ENCODE results near the gene ELN.
"Not testable (repeated sequence)": the region's sequence is repeated elsewhere in the genome, so short reads cannot be mapped to it uniquely, and the experiment has no call there.

The ELN gene

DNA sequence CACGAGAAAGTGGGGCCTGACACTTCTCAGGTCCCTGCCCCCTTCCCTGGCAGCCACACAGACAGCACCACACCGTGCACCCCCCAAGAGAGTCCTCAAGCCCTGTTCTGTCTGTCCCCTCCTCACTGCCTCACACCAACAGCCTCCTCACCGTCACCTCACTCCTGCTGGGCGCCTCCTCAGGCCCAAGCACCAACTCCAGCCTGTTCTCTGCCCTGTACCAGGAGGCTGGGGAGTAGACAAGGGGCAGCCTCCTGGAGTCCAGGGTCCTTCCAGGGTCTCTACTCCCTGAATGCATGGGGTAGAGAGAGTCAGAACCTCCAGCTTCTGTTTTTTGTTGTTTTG, 26.9 kb upstream of the ELN start:
- DNase-seq, result no peak

DNA sequence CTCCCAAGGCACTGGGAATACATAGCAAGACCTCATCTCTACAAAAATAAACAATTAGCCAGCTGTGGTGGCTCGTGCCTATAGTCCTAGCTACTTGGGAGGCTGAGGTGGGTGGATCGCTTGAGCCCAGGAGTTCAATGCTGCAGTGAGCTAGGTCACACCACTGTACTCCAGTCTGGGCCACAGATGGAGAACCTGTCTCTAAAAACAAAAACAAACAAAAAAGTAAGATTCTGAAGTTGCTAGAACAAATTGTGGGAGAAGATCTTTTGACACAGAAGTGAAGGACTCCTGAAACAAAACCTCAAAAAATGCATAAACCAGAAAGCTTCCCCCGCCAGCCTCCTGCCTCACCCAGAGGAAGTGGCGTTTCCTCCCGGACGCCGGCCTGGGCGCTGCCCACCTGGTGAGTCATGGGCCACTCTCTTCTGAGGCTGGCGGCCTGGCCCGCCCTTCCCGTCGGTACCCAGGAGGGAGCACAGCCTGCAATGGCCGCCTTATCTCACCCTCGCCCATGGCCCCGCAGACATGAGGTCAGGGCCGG, 25.4 kb upstream of the ELN start:
- peak; percentile 63 to 74 for DNase-seq

DNA sequence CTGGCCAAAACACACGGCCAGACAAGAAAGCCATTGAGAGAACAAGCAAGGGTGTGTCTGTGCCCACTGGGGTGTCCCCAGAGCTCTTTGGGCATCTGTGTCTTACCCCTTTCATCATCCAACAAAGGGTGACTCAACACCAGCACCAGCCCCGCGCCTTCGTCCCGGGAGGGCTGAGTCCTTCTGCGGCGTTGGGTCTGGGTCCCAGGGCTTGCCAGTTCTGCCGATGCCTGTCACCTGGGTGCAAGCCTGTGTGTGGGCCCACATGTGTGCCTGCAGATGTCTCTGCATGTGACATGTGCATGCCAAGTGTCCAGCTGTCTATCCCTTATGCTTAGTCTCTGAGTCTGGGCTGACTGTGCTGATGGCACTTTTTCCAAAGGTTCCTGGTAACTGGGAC, 24.4 kb upstream of the ELN start:
- no peak for DNase-seq

DNA sequence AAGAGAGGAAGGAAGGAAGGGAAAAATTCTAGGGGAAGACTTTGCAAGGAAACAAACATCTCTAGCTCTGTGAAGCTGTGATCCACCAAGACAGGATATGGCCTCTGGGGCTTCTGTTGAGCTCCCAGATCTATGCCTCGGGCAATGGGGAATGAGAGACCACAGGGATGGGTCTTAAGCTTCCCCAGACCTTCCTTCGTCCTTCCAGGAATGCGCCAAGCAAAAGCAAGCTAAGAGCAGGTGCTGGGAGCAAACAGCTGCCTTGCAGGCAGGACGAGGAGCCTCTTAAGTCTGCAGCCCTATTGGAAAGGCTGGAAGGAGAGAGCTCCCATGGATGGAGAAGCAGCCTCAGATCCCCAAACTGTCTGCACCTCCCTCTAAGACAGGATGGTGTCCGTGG, 21.9 kb upstream of the ELN start:
- DNase-seq, result no peak

DNA sequence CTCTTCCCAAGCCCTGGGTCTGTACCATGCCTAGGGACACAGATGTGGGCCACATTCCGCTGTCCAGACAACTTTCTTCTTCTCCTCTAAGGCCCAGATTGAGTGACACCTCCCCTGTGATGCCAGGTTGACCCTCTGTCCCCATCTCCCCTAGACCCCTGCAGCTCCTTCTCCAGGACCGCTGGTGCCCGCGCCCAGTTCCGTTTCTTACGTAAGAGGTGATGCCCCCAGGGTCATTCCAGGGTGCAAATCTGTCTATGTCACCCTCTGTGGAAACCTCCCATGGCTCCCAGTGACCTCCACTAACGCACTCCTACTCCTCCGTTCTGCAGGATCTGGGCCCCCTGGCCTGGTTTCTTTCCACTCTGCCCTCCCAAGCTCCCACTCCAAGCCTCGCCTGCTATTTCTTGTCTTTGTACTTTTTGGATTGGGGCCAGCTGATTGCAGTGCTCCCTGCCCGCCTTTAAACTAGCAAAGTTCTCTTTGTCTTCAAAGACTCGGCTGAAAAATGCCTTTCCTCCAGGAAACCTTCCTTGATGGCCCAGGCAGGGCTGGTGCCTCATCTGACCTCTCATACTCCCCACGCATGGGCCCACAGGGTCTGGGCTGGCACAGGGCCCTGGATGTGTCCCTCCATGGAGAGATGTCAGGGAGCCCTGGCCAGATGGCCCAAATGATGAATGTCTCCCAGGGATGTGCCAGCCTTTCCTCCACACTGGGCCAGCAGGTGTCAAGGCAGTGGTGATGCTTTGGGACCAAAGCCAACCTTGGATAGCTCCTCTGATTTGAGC, 21.3 kb upstream of the ELN start:
- no peak for DNase-seq

DNA sequence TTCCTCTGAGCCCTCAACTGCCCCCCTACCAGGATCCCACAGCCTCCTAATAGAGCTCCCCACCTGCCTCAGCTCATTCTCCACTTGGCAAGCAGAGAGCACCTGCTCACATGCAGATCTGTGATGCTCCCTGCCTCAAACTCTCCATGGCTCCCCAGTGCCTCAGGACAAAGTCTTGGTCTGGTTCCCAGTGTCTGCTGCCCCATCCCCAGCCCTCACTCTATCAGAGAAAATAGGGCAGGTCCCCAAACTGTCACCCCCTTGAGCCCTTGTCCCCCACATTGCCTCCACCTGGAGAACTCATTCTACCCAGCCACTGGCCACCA, 20.8 kb upstream of the ELN start:
- DNase-seq, result no peak

DNA sequence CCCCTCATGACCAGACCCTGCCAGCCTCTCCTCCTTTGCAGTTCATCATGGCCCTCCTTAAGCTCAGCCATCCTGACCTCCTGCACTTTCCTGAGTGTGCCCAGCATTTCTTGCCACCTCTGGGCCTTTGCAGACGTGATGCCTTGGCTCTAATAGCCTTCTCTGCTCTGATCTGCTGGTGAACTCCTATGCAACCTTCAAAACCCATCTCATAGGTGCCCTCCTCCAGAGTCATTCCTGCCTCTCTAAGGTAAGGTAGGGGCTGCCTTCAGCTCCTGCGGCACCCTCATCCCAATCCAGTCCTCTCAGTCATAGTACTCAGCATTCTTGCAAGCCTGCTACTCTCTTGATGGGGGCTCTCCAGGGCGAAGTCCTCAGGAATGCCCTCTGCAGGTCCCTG, 19.3 kb upstream of the ELN start:
- no peak for DNase-seq

DNA sequence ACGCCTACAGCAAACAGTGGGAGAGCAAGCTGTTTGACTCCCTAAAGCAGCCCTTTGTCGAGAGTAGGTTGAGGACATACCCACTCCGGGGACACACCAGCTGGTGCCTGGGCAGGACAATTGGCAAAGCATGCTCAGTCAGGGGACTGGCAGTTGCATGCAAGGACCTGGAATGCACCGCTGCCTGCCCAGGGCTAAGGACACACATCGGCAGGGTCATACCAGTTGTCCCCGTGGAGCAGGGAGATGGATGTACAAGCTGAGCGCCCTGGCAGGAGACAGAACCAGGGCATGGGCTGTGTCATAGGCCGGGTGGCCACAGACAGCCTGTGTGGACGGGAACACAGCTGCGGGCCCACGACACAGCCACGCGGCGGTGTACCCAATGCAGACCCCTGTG, 18.3 kb upstream of the ELN start:
- no peak for DNase-seq

DNA sequence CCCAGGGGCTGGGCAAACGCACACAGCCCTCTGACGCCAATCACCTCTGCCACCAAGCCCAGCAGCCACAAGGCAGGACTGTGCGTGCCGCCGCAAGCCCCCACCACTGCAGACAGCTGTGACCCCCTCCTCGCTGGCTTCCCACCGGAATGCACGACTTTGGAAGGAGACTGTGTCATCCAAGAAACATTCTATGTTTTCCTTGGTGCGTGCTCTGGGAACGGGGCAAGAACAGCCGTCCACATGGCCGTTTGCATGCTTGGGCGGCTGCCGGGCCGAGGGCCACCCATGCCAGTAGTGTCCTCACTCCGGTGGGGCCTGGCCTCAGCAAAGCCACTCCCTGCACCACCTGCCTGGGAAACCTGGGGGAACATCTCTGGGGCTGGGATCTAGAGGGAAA, 17.6 kb upstream of the ELN start:
- no peak for DNase-seq

DNA sequence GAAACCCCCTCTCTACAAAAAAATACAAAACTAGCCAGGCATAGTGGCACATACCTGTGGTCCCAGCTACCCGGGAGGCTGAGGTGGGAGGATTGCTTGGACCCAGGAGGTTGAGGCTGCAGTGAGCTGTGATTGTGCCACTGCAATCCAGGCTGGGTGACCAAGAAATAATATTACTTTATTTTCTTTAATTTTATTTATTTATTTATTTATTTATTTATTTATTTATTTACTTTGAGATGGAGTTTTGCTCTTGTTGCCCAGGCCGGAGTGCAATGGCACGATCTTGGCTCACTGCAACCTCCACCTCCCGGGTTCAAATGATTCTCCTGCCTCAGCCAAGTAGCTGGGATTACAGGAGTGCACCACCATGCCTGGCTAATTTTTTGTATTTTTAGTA, 16.6 kb upstream of the ELN start:
- DNase-seq, result not testable (repeated sequence)

DNA sequence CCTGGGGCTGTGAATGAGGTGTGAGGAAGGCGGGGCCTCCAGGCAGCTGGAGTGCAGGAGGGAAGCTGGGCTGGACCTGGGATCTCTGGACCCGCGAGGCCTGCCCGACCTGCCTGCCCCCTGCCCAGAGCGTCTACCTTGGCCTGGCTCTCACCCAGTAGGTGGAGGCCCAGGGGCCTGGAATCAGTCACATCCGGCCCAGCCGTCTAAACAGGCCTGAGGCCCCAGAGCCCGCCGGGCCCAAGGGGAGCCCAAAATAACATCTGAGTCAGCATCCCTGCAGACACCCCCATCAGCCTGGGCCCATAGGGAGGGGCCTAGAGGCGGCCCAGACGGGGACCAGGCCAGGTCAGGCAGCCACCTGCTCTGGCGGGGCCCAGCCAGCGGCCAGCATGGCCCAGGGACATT, 15.1 kb upstream of the ELN start:
- no peak for DNase-seq

DNA sequence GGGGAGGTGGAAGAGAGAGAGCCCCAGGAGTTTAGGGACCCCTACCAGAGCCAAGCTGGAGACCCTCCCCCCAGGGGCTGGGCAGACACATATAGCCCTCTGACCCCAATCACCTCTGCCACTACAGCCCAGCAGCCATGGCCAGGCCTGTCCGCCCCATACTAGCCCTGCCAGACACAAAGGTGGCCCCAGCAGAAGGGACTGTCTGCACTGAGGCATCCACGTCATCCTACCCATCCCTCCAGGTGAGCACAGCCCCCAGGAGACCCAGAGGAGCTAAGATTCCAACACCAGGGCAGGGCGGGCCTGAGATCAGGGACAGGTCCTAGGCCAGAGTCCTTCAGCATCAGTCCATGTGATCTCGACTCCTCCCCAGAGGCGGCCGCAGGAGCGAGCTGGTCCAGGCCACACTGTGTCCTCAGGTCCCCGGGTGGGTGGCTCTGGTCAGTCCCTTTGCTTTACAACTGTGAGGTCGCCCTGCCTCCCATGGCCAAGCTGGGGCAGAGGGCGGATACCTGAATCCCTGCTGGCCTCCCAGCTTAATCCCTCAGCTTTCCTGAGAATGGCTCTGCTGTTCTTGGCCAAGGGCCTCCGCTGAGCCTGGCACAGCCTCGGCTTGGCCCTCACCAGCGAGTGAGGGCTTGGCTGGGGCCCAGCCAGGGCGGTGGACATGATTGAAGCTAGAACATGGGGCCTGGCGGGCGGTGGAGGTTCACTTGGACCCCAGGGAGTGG, 14.3 kb upstream of the ELN start:
- DNase-seq, result no peak

DNA sequence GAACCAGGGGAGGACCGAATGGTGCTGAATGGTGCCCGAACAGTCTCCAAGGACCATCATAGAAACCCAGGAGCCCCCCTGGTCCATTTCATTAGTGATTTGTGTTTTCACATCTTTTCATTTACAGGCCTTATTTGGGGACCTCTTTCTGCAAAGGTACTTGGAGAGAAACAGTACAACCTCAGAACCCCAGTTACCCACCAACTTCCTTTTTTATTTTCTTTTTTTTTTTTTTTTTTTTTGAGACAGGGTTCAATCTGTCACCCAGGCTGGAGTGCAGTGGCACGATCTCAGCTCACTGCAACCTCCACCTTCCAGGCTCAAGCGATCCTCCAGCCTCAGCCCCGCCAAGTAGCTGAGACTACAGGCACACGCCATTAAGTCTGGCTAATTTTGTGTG, 13.0 kb upstream of the ELN start:
- DNase-seq, result no peak

DNA sequence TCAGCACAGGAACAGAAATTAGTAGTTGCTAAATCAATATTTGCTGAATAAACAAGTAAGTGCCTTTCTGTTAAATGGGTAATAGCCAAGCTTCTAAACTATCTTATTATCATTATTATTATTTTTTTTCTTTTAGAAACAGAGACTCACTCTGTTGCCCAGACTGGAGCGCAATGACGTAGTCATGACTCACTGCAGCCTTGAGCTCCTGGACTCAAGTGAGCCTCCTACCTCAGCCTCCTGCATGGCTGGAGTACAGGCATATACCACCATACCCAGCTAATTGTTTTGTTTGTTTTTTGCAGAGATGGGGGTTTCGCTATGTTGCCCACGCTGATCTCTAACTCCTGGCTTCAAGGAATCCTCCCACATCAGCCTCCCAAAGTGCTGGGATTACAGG, 12.3 kb upstream of the ELN start:
- no peak for DNase-seq

DNA sequence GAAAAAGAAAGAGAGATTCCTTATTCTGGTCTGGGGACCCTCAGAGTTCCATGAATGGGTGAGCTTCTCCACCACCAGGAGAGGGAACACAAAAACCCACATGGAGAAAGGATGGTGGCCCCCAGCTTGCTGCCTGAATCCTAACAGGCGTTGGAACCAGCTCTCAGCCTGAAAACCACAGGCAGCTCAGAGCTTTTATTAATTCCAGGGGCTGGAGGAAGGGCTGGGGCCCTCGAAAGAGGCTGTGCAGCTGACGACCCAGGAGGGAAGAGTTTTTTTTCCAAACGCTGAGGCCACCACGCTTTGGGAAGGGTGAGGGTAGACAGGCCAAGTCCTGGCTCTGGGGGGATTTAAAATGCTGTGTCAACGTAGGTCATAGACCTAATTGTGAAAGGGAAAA, 10.8 kb upstream of the ELN start:
- no peak for DNase-seq

DNA sequence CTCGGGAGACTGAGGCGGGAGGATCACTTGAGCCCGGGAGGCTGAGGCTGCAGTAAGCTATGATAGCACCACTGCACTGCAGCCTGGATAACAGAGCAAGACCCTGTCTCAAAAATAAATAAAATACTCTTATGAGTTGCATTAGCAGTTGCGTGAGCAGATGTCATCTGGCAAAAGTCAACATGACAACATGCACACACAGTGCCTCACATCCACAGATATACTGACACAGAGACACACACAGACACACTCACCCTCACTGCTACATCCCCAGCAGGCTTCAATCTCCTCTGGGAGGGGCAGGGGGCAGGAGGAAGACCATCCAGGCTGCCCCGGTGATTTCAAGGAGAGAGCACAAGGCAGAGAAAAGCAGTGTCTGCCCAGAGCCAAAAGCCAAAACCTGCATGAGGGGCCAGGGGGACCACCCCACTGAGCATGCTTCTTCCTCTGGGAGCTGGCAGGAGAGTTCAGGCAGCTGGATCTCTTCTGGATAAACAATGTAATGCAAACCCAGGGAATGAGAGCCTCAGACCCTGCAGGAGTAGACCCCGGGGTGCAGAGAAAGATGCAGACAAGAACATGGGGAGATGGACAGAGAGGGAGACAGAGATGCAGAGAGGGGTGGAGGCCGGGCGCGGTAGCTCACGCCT, 9.6 kb upstream of the ELN start:
- no peak for DNase-seq

DNA sequence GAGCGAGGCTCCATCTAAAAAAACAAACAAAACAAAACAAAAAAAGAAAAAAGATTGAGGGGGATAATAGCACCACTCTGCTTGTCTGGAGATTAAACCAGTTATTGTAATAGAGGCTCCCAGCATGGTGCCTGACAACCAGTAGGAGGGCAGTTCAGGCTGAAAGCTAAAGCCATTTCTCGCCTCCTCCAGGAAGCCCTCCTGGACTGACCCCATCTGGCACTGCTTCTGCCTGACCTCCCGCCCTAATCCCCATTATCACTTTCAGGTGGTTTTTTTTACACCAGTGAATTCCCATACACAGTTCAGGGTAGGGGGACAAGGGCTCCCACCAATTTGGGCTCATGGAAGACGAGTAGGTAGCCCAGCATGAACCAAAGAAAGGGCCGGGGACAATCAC, 8.8 kb upstream of the ELN start:
- no peak for DNase-seq

DNA sequence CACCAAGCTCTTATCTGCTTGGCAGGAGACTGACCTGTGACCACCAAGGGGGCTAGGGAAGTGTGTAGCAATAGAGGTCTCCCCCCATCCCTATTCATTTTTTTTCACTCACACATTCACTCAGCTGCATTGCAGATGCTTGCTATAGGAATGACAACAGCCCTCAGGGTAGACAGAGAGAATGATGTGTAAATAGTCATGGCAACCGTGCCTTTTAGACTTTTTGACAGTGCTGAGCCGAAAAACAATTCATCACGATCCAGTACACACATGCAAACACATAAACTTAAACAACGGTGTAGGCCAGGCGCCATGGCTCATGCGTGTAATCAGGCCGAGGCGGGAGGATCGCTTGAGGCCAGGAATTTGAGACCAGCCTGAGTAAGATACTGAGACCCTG, 7.6 kb upstream of the ELN start:
- no peak for DNase-seq

DNA sequence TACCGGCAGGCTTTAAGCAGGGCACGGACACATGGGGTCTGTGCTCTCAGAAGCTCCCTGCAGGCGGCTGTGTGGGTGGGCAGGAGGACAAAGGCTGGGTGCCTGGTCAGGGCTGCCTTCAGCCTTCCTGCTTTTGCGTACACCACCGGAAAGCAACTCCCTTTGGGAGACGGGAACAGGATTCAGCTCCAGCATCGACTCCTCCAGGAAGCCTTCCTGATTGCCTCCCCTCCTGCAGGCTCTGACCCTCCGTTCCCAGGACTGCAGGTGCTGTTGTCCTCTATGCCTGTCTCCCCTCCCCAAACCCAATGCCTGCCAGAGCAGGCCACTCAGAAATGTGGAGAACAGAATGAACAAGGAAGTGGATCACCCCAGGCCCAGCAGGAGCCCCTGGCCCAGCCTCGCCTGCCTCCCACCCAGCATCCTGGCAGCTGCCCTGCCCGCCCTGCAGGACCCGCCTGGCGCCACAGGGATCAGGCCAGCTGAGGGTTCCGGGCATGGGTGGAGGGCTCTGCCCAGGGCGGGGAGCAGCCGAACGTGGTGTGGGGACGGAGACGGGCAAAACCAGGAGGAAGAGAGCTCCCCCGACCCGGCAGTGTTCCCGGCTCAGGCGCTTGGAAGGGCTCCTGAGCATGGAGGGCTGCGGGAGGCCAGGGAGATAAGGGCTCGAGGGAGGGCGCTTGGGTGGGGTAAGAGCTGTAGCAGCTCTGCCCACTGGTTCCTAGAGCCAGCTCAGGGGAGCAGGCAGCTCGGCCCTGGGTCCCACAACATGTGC, 6.2 kb upstream of the ELN start:
- no peak for DNase-seq

DNA sequence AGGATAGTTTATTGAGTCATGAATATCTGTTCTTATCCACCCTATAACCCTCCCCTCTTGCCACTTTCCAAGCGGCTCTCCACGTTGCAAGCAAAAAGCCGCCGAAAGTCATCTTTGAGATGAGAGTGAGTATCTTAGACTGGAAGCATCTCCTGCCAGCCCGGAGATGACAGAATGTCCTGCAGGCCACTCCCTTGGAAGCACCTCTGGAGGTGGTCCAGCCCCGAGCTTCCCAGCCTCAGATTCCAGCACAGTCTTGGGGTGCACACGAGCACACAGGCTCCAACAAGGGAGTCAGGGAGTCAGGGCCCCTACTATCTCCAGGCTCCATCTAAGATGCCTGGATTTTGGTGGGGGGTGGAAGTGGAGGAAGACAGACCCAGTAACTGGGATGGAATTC, 5.5 kb upstream of the ELN start:
- no peak for DNase-seq

DNA sequence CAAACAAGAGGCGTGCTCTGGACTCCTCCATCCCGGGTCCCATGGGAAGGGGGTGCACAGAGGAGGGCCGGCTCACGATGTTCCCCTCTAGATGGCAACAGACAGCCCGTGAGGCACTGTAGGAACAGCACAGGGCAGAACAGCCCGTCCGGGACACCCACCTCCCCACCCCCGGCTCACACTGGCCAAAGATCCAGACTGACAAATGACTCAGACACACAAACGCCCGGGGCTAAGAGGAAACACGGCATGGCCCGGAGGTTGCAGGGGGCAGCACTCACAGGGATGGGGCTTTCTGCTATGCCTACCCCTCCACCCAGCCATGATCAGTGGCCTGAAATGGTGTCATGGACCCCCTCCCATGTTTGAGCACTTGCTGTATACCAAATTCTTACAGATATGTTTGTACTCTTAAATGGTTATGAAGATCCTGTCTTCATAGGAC, 4.9 kb upstream of the ELN start:
- peak; percentile 22 to 54 for DNase-seq

DNA sequence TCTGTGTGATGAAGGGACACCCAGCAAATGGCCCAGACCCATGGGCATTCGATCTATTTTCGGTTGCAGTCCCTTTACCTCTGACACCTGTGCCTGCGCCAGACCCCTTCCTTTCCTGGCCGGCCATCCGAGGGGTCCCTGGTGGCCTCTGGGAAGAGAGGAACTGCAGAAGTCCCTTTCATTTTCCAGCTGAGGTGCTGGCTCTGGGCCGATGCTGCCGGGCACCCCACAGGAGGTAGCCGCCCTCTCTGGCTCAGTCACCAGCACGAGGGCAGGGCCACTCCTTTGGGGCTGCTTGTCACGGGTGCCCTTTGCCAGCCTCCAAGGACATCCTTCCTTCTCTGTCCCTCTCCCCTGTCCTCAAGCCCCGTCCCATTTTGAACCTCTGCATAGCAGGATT, 4.2 kb upstream of the ELN start:
- DNase-seq, result no peak

DNA sequence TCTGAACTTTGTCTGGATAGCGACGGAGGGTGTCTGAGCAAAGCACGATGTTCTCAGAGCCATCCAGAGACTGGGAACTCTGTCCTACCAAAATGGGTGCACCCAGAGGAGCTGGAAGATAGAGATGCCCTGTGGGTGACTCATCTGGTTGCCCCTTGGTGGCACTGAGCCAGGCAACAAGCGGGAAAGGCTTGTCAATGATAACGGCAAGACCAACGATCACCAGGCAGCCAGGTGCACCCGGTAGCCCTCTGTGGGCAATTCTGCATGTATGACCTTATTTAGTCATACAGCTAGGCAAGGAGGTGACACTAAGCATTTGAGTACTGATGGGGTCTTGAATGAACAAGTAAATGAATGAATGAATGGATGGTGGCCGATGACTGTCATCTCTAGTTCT, 2.8 kb upstream of the ELN start:
- no peak for DNase-seq
